Activated B cell treated with CpG ODN at 0.5 μM for 24 hours (primary cell): ENCODE results near the gene FTH1. TPM values are rescaled to one million over a fixed set of nuclear protein-coding genes. Genes with fewer than 3 reads are reported as not detected.

ENCODE experiments used
- ATAC-seq: fragments of 200-7000 bp; cut with Tn5 transposase; one replicate; pipeline ENCODE4 v1.10.0; 2021; ENCODE audit warnings: low read depth, mild to moderate bottlenecking, moderate library complexity
- CTCF ChIA-PET: fragments of 350-600 bp; sonication (Branson Sonifier 250); formaldehyde crosslinking; loops from one replicate; lab custom pipeline; 2021; ENCODE audit warnings: antibody characterized with exemption; lab: Charles Lee
- POLR2A ChIA-PET: fragments of 350-600 bp; sonication (Branson Sonifier 250); formaldehyde crosslinking; loops from one replicate; lab custom pipeline; 2021; ENCODE audit warnings: antibody characterized with exemption; lab: Charles Lee
- DNase-seq: peaks from one replicate; pipeline ENCODE4 v3.0.0; 2022
- H3K27ac Mint-ChIP-seq: one replicate; pipeline ENCODE4 v1.8.0; 2020; ENCODE audit warnings: mixed read lengths
- H3K27me3 Mint-ChIP-seq: one replicate; pipeline ENCODE4 v1.8.0; 2021; ENCODE audit warnings: mixed read lengths
- H3K36me3 Mint-ChIP-seq: one replicate; pipeline ENCODE4 v1.8.0; 2021; ENCODE audit warnings: low read depth, mixed read lengths
- H3K4me1 Mint-ChIP-seq: one replicate; pipeline ENCODE4 v1.8.0; 2021; ENCODE audit warnings: mixed read lengths
- H3K4me3 Mint-ChIP-seq: one replicate; pipeline ENCODE4 v1.8.0; 2020; ENCODE audit warnings: mild to moderate bottlenecking, mixed read lengths
- H3K9me3 Mint-ChIP-seq: one replicate; pipeline ENCODE4 v1.8.0; 2020; ENCODE audit warnings: mixed read lengths
- CTCF ChIP-seq: fragments of 200-600 bp; IDR thresholded peaks from one replicate; pipeline ENCODE4 v1.8.0; 2022; ENCODE audit warnings: antibody characterized with exemption, mild to moderate bottlenecking
- intact Hi-C: fragments of 100-400 bp; cut with micrococcal nuclease; formaldehyde crosslinking; loops from one replicate; pipeline ENCODE4 v1.15.1; 2024
- total RNA-seq: library from RNA; stranded (reverse); gene quantifications from 2 replicates; pipeline ENCODE4 v1.2.3, GENCODE V29; 2022

The FTH1 gene
- total RNA-seq, 1 donor from 2014 or later = 865 TPM

- CTCF ChIA-PET = interaction anchor here (4.9 to 6.3 kb wide), 4 partner anchors 46 to 148 kb away, joined by 78 to 118 read pairs (median 82); no protein-coding TSS in a partner anchor
- DNase-seq (no peak), ATAC-seq (no peak)
- Mint-ChIP-seq H3K27me3 (no peaks in the 10 kb centered on the region), H3K4me1 (peaks cover 11% of the 10 kb centered on the region), H3K4me3 (no peak overlapping the region), H3K36me3 (no peaks in the 10 kb centered on the region), H3K27ac (no peak overlapping the region), H3K9me3 (no peaks in the 10 kb centered on the region)
- POLR2A ChIA-PET = no interaction called here
- TF ChIP-seq CTCF = no peak
- intact Hi-C loops = loop anchor here (5.0 kb wide), 1 partner anchor 128 kb away; the partner anchor contains the start of gene FADS1
These were observed 22.2 kb downstream of the FTH1 start for GRCh38 chr11:61945191-61945590.

DNA sequence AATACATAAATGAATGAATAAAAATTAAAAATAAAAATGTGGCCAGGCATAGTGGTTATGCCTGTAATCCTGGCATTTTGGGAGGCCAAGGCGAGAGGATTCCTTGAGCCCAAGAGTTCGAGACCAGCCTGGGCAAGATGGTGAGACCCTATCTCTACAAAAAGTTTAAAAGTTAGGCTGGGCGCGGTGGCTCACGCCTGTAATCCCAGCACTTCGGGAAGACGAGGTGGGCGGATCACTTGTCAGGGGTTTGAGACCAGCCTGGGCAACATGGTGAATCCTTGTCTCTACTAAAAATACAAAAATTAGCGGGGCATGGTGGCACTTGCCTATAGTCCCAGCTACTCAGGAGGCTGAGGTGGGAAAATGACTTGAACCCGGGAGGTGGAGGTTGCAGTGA lies 27.0 kb downstream of the FTH1 start:
- Mint-ChIP-seq H3K4me3 (no peak overlapping the region), H3K9me3 (peaks cover 6% of the 10 kb centered on the region), H3K27me3 (peaks cover 4% of the 10 kb centered on the region), H3K27ac (no peak overlapping the region), H3K36me3 (peaks cover 2% of the 10 kb centered on the region), H3K4me1 (no peaks in the 10 kb centered on the region)
- intact Hi-C loops = no loop called here
- DNase-seq = no peak
- ATAC-seq = no peak
- POLR2A ChIA-PET = interaction anchor here (0.6 kb wide), 1 partner anchor 64 kb away, joined by 3 read pairs; no protein-coding TSS in a partner anchor
- CTCF ChIA-PET = no interaction called here
- TF ChIP-seq CTCF = no peak

- Mint-ChIP-seq H3K4me3 (no peak overlapping the region), H3K36me3 (peaks cover 2% of the 10 kb centered on the region), H3K27me3 (peaks cover 16% of the 10 kb centered on the region), H3K27ac (no peak overlapping the region), H3K4me1 (no peaks in the 10 kb centered on the region), H3K9me3 (peaks cover 9% of the 10 kb centered on the region)
- ChIA-PET POLR2A (interaction anchor here (0.7 kb wide), 1 partner anchor 220 kb away, joined by 3 read pairs; no protein-coding TSS in a partner anchor), CTCF (no interaction called here)
- DNase-seq (no peak), ATAC-seq (no peak)
- intact Hi-C loops = no loop called here
- no peak for TF ChIP-seq CTCF
These were observed 31.6 kb downstream of the FTH1 start for GRCh38 chr11:61935861-61936260.

DNA sequence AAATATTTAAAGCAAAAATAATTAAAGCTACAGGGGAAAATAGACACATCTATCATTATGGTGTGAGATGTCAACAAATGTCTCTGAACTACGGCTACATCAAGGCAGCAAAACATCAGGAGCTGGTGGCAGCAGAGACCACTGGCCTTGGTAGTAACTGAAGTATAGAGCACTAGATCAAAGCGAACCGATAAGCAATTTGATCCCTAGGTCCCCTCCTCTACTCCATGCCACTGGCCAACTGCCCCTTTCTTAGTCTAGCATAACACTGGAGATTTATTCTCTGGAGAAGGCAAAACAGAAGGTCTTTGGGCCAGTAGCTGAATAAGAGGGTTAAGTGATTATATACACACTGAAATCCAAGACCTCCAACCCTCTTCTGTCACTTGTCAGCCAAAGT lies 36.5 kb downstream of the FTH1 start:
- H3K4me3 Mint-ChIP-seq = no peak overlapping the region
- TF ChIP-seq CTCF = no peak
- peaks cover 4% of the 10 kb centered on the region for H3K9me3 Mint-ChIP-seq
- CTCF ChIA-PET = no interaction called here
- H3K36me3 Mint-ChIP-seq = no peaks in the 10 kb centered on the region
- ATAC-seq = no peak
- intact Hi-C loops = no loop called here
- no peak overlapping the region for H3K27ac Mint-ChIP-seq
- POLR2A ChIA-PET = no interaction called here
- no peak for DNase-seq
- peaks cover 13% of the 10 kb centered on the region for H3K27me3 Mint-ChIP-seq
- H3K4me1 Mint-ChIP-seq = no peaks in the 10 kb centered on the region

GRCh38 chr11:61928606-61929005 lies 38.8 kb downstream of the FTH1 start:
- POLR2A ChIA-PET = interaction anchor here (0.6 kb wide), 1 partner anchor 21 kb away, joined by 3 read pairs; no protein-coding TSS in a partner anchor
- no peak overlapping the region for H3K27ac Mint-ChIP-seq
- DNase-seq (no peak), ATAC-seq (no peak)
- peaks cover 3% of the 10 kb centered on the region for H3K9me3 Mint-ChIP-seq
- intact Hi-C loops = no loop called here
- CTCF ChIA-PET = interaction anchor here (0.9 to 2.5 kb wide), 2 partner anchors 20 to 153 kb away, joined by 3 to 7 read pairs; no protein-coding TSS in a partner anchor
- peaks cover 9% of the 10 kb centered on the region for H3K27me3 Mint-ChIP-seq
- no peaks in the 10 kb centered on the region for H3K36me3 Mint-ChIP-seq
- no peak for TF ChIP-seq CTCF
- no peak overlapping the region for H3K4me3 Mint-ChIP-seq
- no peaks in the 10 kb centered on the region for H3K4me1 Mint-ChIP-seq
